Left ventricle myocardium superior (tissue), 1 donor: ENCODE results near the gene KYNU. TPM values are rescaled to one million over a fixed set of nuclear protein-coding genes. Genes with fewer than 3 reads are reported as not detected.
"Not testable (repeated sequence)": the region's sequence is repeated elsewhere in the genome, so short reads cannot be mapped to it uniquely, and the experiment has no call there.

Source experiments
- ATAC-seq: fragments of 200-7000 bp; cut with Tn5 transposase; one replicate; pipeline ENCODE4 v1.9.1; 2020; ENCODE audit warnings: mild to moderate bottlenecking, moderate library complexity
- DNase-seq: peaks from one replicate; pipeline ENCODE4 v3.0.0-alpha.2; 2020
- intact Hi-C: fragments of 100-400 bp; cut with micrococcal nuclease; formaldehyde crosslinking; loops from one replicate; pipeline ENCODE4 v1.11.0; 2022
- long read RNA-seq: library from polyadenylated mRNA; unstranded; transcript quantifications from one replicate; pipeline ENCODE4 v2.0.0, GENCODE V29; 2021
- total RNA-seq: library from RNA; stranded (reverse); fragmentation: NEBNext Ultra II Directional; extraction: Animal tissue kit (Norgen Biotek cat#: 25700); gene quantifications from one replicate; pipeline ENCODE4 v1.2.1, GENCODE V29; 2021
- donor health status: DM: no; HTN: yes; CAD: no; lungs with severe emphysema.

KYNU gene
- total RNA-seq = 1.4 TPM
- long read RNA-seq = 0 reads

DNA sequence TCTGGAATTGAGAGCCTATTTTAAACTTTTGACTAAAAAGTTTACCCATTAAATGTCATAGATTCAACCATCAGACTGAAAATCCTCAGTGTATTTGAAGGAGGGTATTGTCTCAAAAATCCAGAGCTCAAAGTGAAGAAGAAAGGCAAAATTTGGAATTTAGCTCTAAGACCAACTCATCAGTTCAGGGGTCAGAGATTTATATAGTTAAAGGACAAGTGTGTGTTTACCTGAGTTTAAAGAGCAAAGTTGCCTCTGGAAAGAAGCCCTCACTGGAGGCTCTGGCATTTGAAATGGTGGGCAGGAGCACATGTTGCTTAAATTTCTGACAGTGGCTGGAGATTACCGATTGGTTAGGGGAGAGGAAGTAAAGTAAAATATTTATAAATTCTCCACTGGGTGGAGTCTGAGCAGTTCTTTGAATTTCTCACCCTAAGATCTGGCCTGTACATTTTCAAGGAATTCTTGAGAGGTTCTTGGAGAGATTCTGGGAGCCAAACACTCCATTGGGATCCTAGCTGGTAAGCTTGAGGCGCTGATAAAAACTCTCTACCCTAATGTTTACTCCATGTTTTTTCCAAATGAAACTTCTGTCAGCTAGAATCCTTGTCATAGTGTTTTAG, at the start of gene KYNU:
Gene KYNU, plus strand, starts transcription at position 449 of the 623 bp plus-strand sequence. CDS start 7,704 bp downstream, outside the sequence.
- intact Hi-C loops = no loop called here
- no peak for ATAC-seq
- no peak for DNase-seq

GRCh38 chr2:142834021-142834420, 43.4 kb upstream of the KYNU start:
- intact Hi-C loops = no loop called here
- DNase-seq (no peak), ATAC-seq (no peak)

DNA sequence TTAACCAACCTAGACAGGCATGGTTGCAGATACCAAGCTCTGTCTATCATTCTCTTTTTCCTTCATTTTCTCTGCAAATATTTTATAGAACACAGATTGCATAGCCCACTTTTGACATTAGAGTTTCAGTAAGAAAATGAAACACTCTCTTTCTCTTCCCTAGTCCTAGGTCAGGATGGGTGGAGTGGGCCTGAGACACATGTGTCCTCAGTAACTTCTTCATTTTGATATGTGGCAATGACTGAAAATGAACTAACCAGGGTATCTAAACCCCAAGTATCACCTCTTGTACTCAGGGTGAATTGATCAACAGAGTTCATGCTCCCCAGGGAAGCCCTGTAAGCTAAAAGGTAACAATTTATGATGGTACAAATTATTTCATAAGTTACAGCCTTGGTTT, 37.0 kb upstream of the KYNU start:
- intact Hi-C loops = no loop called here
- ATAC-seq (no peak), DNase-seq (no peak)

GRCh38 chr2:142841788-142842187, 35.7 kb upstream of the KYNU start:
- DNase-seq (no peak), ATAC-seq (no peak)
- intact Hi-C loops = no loop called here

GRCh38 chr2:142842369-142842768, 35.1 kb upstream of the KYNU start:
- DNase-seq (no peak), ATAC-seq (no peak)
- intact Hi-C loops = no loop called here

DNA sequence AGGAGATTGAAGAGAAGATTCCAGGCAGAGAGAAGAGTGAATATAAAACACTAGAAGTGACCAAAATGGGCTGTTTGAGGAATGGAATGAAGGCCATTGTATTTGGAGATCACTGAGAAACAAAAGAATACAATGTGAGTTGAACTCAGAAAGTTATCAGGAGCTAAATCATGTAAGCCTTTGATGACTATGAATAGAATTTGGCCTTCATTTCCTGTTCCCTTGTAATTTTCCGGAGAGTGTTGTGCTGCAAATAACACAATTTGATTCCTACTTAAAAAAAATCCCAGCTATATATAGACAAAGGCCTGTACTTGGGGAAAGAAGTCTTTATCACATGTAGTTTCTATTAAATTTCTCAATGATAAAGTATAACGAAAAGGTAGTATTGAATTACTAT, 33.7 kb upstream of the KYNU start:
- intact Hi-C loops = no loop called here
- DNase-seq (no peak), ATAC-seq (no peak)

- no peak for DNase-seq
- ATAC-seq = no peak
- intact Hi-C loops = no loop called here
Observed at GRCh38 chr2:142848023-142848606, 29.3 kb upstream of the KYNU start.

GRCh38 chr2:142849820-142850219, 27.6 kb upstream of the KYNU start:
- ATAC-seq (no peak), DNase-seq (no peak)
- intact Hi-C loops = no loop called here

DNA sequence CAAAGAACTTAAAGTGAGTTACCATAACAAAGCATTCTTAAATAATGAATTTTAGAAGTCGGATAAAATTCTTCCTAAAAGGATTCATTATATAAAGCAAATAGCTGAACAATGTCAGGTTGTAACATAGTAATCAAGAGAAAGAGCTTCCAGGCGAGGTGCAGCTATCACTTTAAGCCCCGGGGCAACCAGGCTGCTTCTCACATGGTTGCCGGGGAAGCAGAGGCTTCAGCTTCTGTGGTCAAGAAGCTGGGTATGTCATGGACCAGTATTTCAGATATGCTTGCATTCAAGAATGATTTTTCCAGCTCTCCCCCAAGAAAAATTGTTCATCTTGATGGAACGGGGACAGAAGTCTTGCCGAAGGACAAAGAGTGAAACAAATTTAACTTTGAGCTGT, 23.6 kb upstream of the KYNU start:
- ATAC-seq (no peak), DNase-seq (no peak)
- intact Hi-C loops = no loop called here

DNA sequence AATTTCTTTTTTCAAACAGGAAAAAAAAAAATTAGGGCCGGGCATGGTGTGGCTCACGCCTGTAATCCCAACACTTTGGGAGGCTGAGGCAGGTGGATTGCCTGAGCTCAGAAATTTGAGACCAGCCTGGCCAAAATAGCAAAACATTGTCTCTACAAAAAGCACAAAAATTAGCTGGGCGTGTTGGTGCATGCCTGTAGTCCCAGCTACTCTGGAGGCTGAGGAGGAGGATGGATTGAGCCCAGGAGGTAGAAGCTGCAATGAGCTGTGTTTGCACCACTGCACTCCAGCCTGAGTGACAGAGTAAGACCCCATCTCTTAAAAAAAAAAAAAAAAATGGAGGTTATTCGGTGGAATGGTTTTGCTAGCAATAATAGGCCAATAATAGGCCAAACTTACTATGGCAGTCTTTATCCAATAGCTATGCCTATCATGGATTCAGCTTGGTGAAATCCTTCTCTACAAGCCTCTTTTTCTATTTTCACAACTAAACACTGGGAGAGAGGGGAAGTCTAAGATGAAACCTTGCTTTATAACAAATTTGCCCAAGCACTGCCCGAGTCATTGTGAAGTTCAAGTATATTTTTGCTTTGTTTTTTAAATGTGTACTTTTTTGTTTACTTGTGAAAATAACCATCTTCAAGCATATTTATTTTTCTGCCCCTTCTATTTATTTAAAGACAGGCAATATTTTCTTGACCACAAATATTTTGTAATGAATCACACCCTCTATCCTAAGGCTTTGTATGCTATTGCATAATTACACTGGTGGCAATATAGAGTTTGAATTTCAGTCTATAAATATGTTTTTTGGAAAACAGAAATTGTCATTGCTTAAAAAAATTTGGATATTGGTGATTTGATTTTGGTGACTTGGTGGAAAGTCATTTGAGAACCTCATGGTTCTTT, 20.0 kb upstream of the KYNU start:
- DNase-seq (no peak), ATAC-seq (no peak)
- intact Hi-C loops = no loop called here

DNA sequence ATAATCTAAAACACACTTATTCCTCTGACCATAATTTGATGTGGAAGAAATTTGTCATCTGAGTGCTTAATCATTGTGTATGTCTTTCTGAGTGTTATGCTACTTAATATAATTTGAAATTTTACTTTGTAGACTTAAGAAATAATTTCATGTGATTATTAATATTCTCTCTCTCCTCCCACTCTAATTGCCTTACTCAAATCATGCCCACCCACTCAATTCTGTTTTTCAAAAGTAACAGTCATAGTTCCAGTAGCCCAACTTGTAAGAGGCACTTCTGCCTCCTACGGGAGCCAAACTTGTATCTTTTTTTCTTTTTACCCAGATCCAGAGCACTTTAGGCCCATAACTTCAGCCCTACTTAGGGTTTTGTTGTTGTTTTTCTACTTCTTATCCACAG, 18.5 kb upstream of the KYNU start:
- intact Hi-C loops = no loop called here
- ATAC-seq = no peak
- no peak for DNase-seq

DNA sequence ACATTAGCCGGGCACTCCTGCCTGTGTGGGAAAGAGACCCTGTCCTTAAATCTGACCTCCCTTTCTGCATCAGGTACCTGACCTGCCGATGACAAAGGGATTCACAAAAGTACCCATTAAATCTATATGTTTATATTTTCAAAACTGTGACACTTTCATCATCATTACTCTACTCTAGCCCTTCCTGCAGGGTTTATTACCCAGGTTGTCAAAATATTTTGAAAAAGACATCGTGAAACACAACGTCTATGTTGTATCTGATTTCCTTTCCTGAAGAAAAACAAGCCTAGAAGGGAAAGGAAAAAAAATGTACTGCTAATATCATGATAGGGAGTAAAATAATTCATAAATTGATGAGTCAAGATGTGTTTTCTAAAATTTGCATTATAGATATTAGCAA, 15.2 kb upstream of the KYNU start:
- ATAC-seq = no peak
- intact Hi-C loops = no loop called here
- DNase-seq = no peak

DNA sequence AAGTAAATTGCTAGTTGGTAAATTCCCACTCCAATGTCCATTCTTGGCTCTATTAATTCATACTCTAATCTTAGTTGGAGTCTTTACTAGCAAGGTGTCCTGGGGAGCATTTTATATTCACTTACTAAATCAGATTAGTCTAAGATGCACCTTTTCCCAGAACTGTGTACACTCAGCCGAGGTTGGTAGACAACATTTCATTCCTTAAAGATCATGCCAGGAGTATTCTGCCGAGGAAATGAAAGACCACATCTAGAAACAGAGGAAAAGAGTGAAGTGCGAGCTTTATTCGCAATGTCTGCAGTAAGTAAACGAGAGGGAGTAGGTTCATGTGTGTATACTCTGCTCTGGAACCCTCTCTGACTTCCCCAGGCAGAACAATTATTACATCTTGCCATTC, 14.6 kb upstream of the KYNU start:
- no peak for DNase-seq
- intact Hi-C loops = no loop called here
- ATAC-seq = no peak

DNA sequence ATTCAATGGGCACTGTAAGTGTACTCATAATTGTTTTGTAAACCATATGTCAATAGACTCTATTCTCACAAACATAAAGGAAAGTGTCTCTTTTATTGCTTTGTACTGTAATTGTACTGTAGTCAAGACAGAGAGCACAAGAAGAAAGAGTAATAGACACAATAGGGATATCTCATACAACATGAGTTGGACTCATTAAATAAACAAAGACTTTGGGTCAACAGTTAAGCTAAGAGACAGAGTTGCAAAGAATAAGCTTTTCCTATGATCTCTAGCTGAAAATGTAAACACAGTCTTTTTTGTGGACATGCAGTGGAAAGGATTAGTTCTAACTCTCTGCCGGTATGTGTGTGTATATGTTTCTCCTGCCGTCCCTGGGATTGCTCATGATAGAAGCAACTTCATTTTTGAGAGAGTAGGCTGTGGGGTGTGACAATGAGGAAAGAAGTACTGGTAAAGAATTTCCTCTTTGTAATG, 13.9 kb upstream of the KYNU start:
- DNase-seq (no peak), ATAC-seq (no peak)
- intact Hi-C loops = no loop called here

DNA sequence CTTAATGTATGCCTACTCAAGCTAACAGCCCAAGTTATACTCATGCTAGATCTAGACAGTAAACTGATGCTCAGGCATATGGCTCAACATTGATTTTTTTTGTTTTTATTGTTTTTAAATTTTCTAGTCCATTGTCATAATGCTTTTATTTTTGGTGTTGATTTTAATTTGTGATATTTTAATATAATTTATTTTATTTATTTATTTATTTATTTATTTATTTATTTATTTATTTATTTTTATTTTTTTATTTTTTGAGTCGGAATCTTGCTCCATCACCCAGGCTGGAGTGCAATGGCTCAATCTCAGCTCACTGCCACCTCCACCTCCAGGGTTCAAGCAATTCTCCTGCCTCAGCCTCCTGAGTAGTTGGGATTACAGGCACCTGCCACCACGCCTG, 12.9 kb upstream of the KYNU start:
- intact Hi-C loops, DNase-seq, ATAC-seq: not testable (repeated sequence)

GRCh38 chr2:142865924-142866323, 11.5 kb upstream of the KYNU start:
- DNase-seq = no peak
- no peak for ATAC-seq
- intact Hi-C loops = no loop called here

GRCh38 chr2:142866426-142866825, 11.0 kb upstream of the KYNU start:
- no peak for ATAC-seq
- intact Hi-C loops = no loop called here
- no peak for DNase-seq

- intact Hi-C loops = no loop called here
- no peak for DNase-seq
- no peak for ATAC-seq
Observed at GRCh38 chr2:142867136-142867535, 10.3 kb upstream of the KYNU start.

DNA sequence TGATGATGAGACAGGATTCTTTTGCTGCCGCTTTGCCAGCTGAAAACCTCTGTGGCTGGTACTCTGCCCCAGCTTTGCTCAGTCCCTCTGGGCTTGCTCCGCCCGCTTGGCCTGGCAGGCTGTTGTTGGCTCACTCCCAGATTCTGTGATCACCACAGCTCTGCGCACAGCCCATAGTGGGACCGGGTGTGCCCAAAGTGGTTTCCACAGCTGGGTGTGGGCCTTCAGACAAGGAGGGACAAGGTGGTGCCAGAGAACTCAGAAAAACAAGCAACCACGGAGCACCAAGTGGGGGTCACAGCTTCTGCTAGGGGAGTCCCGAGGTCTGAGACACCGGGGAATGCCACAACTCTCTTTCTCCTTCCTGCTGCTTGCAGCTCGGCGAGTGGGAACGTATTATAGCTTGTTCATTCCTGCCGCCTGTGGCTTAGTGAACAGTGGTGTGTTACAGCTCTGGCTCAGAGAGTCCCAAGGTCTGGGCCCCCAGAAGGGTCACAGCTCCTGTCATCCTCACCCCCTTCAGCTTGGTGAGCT, 9.2 kb upstream of the KYNU start:
- peak; percentile 84 for ATAC-seq
- intact Hi-C loops = no loop called here
- DNase-seq = peak; percentile 58

DNA sequence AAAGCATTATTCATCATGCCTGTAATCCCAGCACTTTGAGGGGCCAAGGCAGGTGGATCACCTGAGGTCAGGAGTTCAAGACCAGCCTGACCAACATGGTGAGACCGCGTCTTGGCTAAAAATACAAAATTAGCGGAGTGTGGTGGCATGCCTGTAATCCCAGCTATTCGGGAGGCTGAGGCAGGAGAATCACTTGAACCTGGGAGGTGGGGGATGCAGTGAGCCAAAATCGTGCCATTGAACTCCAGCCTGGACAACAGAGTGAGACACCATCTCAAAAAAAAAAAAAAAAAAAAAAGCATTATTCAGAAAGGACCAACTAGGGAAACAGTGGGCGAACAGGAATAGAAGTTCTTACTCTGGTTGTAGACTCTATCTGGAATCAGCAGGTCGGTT, 8.4 kb upstream of the KYNU start:
- intact Hi-C loops, ATAC-seq, DNase-seq: not testable (repeated sequence)
